ENCODE data around the gene TPM3.

GRCh38 chr1:154239491-154239890, 47.6 kb upstream of the TPM3 start:
- no peak for TF ChIP-seq CTCF (IDR thresholded peaks at IDR 0.05)
- no peak for TF ChIP-seq POLR2A (IDR thresholded peaks at IDR 0.05)

Measured in adrenal gland (tissue), 5 donors.